GM21786 (cell line): ENCODE results near the gene RNF223.
"Not testable (repeated sequence)": the region's sequence is repeated elsewhere in the genome, so short reads cannot be mapped to it uniquely, and the experiment has no call there.

Source experiments
- ATAC-seq: cut with Tn5 transposase; IDR thresholded peaks from one replicate; pipeline ENCODE4 v1.9.1; 2021; ENCODE audit not compliant: unreplicated experiment

Gene RNF223

DNA sequence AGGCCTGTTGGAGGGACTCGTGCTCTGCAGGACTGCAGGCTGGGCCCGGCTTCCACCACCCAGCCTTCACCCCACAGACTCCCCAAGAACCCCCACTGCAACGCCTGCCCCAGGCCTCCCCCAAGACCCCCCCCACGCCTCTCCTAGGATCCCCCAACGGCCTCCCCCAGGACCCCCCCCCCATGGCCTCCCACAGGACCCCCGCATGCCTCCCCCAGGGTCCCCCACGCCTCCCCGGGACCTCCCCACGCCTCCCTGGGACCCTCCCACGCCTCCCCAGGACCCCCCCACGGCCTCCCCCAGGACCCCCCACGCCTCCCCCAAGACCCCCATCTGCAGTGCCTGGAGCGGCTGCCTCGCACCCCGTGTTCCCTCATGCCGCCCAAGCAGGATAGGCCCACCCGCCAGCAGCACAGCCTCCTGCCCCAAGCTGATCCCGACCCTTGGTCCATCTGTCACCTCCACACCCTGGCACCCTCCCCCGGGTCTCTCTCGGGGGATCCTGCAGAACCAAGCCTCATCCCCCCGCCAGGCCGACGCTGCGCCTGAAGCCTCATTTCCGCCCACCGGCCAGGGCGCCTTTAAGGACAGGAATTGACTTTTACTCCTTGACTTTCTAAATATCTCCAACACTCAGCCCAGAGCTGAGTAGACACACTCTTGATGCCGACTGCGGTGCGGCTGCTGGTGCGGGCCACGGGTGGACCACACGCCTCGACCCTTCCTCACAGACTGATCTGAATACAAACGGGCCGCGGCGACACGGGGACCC, 14.1 kb upstream of the RNF223 start:
- ATAC-seq = no peak

DNA sequence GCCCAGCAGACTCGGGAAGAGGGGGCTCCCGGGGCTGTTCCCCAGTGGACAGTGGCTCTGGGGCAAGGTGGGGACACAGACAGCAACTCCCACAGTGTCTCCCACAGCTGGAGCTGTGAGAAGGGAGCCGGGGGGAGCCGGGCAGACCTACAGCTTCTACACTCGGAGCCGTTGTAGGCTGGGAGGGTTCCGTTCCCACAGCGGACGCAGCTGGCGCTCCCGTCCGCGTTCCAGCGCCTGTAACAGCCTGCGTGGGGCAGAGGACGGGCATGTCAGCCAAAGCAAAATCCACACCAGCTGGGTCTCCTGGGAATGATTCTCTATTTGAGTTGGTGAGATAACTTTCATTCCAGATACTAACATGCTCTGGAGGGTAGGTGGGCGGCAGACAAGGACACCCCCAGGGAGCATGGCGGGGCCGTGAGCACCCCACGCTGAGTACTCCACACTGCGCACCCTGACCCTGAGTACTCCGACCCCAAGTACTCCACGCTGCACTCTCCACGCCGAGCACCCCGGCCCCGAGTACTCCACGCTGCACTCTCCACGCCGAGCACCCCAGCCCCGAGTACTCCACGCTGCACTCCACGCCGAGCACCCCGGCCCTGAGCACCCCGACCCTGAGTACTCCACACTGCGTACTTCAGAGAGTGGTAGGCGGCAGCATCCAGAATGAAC, 13.4 kb upstream of the RNF223 start:
- no peak for ATAC-seq

DNA sequence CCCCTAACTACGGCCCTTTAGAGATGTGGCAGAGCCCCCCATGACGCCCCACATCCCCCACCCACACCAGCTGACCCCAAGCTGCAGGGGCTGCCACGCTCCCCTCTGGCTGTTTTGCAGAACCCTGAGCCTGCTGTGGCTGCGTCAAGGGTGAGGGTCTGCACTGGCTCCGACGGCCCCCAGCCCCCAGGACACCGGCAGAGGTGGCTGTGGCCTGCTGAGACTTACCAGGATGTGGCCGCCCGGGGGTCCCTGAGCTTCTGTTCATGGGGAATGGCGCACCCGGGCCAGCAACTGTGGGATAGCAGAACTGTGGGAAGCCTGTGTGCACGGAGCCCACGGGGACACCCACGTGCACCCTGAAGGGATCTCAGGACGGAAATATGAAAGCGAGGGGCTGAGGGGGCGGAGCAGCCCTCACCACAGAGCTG, 12.8 kb upstream of the RNF223 start:
- ATAC-seq = no peak

DNA sequence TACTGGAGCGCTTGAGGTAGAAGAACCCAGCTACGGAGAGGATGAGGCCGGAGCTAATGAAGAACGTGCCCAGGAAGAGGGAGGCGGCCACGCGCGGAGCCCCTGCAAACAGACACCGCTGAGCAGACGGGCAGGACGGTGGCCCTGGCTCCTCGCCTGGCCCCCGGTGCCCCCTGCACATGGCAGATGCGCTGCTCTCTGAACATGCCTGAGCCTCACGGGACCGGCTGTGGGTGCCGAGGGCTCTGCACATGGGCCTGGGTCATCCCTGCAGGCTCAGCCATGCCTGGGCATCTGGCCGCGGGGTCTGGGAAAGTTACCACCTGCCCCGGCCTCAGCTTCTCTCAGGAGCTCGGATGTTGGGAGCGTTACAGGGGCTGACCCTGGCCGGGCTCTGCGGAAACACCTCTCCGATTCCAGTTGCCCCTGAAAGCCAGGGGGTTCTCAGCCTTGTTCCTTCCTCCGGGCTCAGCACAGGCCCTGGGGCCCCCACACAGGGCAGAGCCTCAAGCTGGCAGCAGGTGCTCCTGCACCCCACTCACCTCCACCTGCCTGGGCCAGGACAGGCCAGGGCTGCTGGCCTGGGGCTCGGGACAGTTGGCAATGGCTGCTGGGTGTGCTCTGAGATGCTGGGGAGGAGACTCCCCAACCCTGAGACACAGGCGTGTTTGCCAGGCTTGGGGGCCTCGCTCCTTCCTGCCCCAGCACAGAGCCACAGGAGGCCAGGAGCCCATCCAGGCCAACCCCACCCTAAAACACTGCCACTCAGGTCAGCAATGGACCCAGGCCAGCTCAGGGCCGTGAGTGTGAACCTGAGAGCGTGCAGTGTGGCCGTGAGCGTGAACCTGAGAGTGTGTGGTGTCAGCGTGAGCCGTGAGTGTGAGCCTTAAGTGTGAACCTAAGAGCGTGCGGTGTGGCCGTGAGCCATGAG, 12.1 kb upstream of the RNF223 start:
- ATAC-seq = no peak

DNA sequence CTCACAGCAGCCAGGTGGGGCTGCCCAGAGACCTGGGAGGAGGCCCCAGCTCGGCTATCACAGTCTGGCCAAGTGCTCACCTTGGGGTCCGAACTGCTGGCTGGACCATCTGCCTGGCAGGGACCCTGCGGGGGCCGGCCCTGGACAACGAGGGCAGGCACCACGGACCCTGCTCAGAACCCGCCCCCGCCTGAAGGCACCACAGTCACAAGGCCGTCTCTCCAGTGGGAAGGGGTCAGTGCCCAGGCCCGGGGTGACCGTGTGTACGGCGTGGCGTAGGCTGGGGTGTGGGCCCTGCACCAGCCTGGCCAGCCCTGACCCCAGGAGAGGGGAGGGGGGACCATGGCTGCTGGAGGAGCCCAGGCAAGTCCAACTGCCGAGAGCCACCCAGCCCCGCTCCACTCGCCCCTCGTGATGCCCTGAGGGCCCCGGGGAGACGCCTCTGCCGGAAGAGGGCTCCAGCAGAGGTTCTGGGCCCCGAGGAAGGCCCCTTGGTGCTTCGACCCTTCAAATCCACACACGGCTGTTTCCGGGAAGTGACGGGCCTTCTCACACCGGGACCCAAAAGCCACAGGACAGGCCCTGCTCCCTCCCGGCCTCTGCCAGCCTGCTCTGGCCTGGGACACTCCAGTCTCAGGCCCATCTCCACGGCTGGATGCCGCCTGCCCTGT, 11.2 kb upstream of the RNF223 start:
- ATAC-seq = no peak

DNA sequence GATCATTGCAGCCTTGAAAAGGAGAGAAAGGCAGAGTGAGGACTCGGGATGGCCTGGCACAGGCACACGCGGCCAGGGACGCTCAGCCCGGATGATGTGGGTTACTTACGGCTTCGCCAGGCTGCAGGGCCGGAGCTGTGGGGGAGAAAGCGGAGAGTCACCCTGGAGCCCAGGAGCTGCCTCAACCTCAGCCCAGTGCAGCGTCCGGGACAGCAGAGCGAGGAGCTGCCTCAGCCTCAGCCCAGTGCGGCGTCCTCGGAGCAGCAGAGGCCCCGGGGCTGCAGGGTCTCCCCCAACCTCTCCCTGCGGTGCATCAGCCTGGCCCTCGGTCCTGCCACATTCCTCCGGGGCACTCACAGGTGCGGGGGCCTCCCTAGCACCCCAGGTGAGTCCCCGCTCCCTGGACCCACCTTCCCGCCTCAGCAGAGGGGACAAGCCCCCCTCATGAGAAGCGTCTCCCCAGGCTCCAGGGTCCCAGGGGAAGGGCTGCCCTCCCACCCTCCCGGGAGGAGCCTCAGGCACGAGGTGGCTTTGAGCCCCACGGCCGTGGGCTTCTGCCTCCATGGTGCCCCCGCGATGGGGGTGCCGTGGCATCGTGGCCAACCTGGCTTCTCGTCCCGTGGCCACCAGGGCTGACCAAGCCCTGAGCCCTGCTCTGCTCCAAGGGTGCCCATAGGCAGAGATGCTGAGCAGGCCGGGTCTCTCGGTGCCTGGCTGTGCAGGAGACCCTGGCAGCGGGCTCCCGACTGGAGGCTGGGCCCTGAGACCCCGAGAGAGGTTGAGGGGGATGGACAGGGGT, 10.5 kb upstream of the RNF223 start:
- ATAC-seq = no peak

DNA sequence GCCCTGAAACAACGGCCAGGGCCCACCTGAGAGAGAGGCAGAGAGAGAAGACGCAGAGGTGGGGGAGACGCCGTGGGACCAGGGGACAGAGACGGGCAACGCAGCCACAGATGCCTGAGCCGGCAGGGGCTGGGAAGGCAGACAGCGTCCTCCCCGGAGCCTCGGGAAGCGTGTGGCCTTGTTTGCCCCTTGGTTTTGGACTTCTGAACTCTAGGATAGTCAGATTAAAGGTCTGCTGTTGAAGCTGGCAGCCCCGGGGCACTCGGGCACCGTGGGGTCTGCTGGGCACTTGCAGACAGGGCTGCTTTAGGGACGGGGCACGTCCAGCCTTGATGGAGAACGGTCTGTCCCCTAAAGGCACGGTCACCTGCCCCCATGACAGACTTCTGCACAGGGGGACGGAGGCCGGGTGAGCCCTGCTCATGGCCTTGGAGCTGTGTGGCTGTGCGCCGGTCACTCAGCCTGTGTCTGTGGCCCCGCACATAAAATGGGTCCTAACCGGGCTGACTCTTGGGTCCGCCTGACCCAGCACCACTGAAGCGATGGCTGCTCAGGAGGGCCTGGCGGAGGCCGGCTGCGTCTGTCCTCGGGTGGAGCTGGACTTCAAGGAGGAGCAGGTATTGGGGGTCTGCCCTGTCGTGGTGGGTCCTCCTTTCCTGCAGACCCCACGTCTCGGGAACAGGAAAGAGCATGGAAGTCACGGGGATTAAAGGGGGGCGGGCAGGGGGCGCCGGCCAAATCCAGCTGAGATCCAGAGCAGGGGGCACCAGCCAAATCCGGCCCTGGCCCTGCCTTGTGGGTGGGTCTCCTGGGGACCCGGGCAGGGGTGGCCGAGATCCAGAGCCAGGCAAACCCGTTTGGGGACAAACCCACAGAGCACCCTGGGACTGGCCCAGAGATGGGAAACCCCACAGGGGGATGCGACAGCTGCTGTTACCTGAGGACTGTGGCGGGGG, 9.6 kb upstream of the RNF223 start:
- no peak for ATAC-seq

DNA sequence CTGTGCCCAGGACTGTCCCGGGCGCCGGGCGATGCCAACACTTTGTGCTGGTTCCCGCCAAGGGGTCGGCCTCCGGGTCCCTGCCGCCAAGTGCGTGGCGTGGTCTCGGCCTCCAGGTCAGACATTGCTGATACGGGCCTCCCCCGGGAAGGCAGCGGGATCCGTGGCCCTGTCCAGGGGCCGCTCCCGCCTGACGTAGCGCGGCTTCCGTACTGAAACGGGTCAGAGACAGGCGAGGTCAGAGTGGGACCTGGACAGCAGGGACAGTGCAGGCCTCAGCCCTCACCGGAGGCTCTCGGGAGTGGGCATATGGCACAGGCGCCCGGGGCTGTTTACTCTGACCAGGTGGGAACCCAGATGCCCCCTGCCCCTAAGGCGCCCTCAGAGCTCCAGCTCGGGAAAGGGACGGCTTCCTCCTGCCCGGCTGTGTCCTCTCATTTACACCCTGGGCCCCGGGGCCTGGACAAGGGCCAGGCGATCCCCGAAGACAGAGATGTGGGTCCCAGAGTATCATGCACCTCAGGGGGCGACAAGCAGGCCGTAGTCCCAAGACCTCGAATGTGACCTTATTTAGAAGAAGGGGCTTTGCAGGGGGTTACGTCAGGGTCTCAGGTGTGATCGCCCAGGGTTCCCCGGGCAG, 8.8 kb upstream of the RNF223 start:
- ATAC-seq = no peak

DNA sequence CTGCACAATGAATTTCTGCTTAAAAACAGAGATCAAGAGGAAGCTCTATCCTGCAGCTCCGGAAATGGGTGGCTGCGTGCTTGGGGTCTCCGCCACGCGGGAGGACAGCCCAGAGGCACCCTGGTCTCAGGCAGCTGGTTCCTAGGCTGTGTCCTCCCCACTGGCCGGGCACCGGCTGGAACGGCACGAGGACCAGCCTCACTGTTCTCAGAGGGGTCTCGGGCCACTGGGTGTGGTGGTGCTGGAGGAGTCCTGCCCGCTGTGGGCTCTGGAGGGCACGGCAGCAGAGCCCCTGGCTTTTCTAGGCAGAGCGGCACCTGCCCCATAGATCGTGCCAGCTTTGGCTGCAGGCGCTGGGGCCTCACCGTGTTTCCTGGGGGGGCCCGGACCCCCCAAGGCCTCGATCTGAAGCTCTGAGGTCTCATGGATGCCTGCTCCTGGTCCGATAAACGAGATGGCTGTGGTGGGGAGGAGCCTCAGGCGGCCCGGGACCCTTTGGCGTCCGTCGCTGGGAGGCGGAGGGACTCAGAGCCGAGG, 8.2 kb upstream of the RNF223 start:
- ATAC-seq = no peak

DNA sequence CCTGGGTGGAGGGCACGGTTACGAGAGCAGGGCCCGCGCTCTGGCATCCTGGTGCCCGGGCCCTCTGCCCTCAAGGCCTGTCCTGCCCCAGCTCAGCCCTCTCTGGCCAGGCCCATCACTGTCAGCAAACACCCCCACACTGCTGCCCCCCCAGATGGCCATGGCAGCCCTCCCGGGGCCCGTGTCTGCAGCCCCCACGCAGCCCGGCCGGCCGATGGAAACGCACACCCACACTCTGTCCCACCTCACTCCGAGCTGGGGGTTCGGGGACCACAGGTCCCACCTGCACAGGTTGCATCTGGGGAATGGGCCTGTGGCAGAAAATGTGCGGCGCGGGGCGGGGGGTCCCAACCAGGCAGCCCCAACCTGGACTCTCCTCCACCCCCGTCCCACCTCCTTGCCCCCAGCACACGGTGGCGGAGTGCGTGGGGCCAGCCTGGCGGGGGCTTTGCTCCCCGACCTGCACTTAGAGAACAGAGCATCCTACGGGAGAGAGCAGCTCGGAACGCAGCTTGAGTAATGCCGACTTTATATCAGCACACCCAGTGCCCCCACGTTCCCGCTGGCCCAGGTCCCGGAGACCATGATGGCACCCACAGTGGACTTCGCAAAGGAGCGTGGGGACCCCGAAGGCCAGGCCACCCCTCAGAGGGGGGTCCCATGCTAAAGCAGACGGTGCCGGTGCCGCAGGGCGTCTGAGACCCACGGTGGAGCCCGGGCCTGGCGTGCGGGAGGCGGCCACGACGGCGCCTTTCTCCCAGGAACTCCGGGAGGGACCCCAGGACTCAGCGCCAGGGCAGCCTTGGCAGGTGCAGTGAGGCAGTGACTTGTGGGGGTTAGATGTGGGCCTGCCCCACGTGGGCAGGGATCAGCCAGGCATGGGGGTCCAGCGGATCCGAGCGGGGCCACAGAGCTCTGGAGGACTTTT, 7.5 kb upstream of the RNF223 start:
- ATAC-seq = no peak

DNA sequence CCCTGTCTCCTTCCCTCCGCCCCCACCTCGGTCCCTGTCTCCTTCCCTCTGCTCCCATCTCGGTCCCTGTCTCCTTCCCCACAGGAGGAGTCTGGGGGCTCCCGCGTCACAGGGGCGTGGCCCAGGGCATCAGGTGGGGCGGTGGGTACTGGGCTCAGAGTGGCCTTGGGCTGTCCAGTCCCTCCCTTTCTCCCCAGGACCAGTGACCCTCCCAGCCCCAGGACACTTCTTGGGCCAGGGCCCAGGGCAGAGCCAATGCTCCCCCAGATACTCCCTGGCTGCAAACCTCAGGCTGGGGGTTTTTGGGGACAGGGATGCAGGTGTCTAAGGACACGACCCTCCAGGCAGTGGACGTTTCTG, 6.8 kb upstream of the RNF223 start:
- ATAC-seq = no peak

DNA sequence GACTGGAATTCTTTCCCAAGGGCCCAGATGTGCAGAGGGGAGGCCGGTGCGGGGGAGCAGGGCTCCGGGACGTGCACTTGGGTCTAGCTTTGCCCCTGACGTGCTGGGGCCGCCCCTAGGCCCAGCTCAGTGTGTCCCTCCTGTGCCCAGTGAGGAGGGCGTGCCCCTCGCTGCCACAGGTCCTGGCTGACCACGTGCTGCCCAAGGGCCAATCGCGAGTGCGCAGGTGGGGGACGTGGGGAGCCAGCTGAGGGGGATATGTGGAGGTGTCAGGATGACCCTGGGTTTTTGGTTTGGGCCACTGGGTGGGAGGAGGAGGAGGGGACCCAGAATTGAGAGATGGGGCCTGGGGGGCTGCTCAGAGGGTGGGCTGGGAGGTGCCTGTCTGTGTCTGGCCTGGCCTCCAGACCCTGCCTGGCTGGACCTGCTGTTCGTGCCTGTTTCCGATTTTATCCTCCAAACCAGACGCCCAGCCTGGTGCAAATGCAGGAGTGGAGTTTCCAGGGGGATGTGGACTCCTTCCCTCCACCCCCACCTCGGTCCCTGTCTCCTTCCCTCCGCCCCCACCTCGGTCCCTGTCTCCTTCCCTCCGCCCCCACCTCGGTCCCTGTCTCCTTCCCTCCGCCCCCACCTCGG, 6.1 kb upstream of the RNF223 start:
- ATAC-seq = no peak

DNA sequence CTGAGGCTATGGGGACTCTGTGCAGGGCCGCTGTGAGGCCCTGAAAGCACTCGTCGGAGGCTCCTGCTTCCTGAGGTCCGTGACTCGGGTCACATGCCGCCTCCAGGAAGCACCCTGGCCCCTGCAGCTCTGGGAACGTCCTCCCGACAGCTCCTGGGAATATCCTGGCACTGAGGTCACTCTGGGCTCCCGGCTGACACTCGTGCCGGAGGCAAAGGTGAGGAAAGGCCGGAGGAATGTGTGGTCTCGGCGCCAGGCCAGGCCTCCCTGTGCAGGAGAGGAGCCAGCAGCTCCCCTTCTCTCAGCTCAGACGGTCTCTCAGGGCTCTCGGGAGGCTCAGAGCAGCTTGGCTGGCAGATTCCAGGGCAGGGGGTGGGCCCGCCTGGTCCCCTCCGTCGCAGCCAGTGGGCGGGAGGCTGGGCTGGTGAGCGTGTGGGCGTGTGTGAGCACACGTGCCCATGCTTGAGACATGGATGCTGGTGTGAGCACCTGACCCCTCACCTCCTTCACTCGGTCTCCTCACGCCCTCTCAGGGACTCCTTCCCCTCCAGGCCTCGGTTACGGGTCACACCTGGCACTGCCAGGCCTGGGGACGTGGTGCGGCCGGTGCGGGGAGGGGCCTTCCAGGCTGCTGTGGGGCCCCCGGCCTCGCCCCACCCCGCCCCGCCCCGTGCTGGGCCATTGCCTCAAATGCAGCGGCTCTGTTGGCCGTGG, 5.5 kb upstream of the RNF223 start:
- no peak for ATAC-seq

DNA sequence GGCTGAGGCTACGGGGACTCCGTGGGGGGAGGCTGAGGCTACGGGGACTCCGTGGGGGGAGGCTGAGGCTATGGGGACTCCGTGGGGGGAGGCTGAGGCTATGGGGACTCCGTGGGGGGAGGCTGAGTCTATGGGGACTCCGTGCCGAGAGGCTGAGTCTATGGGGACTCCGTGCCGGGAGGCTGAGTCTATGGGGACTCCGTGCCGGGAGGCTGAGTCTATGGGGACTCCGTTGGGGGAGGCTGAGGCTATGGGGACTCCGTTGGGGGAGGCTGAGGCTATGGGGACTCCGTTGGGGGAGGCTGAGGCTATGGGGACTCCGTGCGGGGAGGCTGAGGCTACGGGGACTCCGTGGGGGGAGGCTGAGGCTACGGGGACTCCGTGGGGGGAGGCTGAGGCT, 3.3 kb upstream of the RNF223 start:
- not testable (repeated sequence) for ATAC-seq

DNA sequence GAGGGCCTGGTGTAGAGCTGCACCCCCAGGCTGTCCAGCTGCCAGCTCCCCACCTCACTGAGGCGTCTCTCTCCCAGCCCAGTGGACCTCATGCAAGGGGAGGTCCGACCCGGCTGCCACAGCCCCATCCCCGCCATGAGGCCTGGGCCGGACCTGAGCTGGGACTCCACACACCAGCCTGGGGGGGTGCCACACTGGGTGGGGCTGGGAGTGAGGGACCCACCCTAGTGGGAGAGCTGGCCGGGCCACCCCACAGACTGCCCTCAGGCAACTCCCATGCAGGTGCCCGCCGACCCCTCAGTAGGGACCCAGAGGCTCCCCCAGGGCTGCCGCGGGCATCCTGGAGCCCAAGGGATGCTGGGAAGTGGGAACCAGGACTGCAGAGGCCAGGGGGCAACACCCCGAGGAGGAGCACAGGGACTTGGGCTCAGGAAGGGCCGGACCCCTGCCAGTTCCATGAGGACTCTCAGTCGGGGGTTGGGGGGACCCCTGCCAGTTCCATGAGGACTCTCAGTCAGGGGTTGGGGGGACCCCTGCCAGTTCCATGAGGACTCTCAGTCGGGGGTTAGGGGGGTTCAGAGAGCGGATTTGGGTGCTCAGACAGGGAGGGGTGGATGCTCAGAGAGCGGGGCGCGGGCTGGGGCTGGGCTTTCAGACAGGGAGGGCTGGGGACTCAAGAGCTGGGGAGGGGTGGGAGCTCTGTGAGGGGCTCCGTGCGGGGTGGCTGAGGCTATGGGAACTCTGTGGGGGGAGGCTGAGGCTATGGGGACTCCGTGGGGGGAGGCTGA, 1.2 kb upstream of the RNF223 start:
- no peak for ATAC-seq
